HPDE6-E6E7 (cell line): ENCODE data around the gene PCK1.

Source experiments
- DNase-seq: peaks from one replicate; pipeline ENCODE4 v3.0.0; 2011; ENCODE audit warnings: missing footprints; ENCODE audit errors: extremely low spot score

The PCK1 gene

GRCh38 chr20:57587989-57588377 is 27.1 kb downstream of the PCK1 start:
- no peak for DNase-seq

GRCh38 chr20:57588596-57588995 is 27.7 kb downstream of the PCK1 start:
- DNase-seq = no peak

DNA sequence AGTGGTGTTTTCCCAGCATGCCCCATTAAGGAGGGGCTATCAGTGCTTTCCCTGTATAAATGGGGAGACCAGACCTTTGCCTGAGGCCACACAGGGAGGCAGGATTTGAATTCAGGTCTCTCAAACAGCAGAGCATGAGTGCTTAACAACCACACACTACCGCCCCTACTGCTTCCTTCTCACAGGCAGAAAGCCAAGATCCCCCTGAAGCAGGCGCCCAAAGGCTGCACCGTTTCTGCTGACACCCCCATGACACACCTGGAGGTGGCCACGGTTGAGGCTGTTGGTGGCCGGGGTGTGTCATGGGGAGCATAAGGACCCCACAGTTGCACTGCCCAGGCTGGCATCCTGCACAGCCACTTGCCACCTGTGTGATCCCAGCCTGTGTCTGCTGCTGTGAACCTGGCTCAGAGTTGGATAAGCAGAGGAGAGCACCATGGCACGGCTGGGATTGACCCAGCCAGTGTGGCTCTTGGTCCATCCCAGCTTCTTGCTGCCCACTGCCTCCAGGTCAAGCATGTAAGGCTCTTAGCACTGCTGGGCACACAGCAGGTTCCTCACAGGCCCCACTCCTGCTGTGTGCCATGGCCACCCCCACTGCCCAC is 28.3 kb downstream of the PCK1 start:
- DNase-seq = no peak

DNA sequence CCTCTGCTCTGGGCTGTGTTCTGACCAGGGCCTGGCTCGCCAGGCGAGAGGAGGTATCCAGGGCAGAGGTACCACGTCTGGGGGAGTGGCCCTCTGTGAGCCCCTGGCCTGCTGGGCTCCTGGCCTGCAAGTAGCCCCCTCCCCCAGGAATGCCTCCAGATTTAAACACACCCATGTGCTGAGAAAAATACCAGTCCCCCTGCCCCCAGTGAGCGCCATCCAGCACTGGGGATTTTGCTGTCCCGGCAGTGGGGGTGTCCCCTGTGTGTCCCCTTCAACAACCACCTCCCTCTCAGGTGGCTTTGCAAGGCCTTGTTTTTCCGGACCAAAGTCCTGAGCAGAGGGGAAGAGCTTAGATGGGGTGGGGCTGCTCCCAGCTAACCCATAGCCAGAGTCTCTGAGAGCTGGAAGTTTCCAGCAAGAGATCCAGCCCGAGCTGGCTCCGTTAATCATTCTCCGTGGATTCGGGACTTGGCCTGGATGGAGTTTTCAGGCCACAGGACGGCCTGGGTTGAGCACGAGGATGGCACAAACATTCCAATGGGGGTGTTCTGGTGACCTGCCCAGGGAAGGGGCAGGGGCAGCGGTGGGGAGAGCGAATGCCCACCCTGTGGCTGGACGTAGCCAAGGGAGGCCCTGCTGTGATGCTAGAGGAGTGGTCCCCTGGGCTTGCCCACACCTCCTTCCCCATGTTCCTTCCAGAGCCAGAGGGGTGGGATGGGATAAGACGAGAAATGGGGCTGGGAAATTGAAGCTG is 29.0 kb downstream of the PCK1 start:
- no peak for DNase-seq

DNA sequence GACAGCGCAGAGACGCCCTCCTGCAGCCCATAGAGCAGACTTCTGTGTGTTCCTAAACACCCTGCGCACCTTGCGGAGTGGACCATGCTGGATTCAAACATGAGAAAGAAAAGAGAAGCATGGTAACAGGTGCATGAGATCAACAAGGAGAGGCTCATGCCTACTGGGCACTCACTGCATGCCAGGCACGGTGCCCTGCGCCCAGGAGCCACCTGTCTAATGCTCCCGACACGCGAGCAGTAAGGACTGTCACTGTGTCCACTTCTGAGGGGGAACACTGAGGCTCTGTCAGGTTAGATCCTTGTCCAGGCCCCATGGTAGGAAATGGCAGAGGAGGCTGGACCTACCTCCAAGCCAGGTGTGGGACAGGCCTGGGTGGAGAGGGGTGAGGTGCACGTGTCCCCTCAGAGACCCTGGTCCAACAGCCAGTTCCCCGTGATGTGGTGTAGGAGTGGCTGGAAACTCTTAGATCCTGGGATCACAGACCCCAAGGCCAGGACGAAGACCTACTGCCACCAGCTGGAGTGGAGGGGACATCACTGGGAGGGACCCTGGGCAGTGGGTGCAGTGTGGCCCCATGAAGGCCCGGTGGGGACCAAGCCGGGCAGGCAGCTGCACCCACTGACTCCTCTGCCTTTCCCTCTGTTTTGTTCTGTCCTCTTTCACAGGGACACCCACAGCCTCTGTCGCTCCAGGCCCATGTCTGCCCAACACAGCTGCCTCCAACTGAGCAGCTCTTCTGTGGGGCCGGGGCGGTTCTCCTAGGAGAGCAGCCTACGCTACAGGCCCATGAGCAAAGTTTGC is 29.8 kb downstream of the PCK1 start:
- no peak for DNase-seq

DNA sequence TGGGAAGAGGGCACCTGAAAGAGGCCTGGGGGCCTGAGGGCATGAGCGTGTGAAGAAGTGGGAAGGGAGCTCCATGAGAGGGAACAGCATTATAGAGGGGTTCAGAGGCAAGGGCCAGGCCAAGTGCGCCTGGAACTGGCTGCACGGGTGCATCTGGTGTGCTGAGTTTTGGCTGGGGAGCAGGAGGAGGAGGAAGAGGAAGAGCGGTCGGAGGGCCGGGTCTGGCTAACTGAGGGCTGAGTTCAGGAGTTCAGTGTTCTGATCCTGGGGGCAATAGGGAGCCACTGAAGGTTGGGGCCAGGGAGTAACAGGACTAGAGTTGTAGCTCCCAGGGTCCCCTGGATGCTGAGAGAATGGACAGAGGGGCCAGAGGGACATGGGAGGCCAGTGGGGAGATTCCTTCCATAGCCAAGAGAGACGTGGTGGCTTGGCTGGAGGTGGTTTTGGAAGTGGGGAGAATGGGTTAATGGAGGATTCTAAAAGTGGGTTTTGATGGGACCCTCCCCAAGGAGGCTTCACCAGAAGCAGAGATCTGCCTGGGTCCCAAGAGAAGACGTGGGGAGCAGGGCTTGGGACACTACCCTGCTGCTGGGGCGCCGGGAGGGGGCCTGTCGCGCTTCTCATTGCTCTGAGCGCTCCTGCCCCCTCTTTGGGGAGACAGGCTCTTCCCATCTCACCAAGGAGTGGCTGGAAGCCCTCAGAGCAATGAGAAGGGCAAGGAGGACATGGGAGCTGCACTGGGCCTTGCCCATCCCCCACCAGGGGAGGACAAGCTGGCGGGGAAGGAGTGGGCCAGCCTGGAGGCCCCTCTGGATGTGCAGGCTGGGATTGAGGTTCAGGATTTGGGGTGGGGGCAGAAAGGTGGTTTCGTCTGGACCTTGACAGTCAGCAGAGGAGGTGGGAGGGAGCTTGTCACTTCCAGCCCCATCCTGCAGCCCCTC is 30.6 kb downstream of the PCK1 start:
- DNase-seq = no peak

GRCh38 chr20:57592263-57593092 is 31.6 kb downstream of the PCK1 start:
- no peak for DNase-seq

DNA sequence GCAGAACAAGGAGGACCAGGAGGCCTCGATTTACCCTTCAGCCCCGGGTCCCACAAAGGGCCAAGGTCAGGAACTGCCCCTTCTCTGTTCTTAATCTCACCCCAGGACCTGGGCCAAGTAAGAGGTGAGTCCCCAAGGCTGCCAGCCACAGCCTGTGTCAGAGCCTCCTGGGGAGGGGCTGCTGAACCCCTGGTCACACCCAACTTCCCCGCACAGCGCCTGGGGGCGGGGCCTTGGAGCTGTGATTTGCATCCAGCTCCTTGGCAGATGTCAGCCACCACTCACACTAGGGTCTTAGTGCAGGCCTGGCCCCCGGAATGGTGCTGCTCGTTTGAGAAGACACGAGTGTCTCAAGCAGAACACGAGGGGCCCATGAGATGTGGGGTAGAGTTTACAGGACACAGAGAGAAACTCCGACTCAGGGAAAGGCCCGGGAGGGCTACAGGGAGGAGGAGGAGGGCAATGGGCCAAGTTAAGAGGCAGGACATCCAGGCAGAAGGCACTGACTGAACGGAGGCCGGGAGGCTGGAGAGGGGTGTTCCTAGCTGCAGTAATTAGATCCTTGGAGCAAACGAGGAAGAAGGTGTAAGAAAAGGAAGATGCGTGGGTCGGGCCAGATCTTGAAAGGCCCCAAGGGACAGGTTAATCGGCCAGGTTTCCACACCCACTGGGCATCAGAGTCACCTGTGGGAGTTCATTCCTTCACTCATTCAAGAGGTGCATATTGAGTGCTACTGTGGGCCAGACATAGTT is 32.4 kb downstream of the PCK1 start:
- DNase-seq = no peak

- peak; percentile 75 for DNase-seq
Measured at GRCh38 chr20:57594092-57594951, 33.4 kb downstream of the PCK1 start.

DNA sequence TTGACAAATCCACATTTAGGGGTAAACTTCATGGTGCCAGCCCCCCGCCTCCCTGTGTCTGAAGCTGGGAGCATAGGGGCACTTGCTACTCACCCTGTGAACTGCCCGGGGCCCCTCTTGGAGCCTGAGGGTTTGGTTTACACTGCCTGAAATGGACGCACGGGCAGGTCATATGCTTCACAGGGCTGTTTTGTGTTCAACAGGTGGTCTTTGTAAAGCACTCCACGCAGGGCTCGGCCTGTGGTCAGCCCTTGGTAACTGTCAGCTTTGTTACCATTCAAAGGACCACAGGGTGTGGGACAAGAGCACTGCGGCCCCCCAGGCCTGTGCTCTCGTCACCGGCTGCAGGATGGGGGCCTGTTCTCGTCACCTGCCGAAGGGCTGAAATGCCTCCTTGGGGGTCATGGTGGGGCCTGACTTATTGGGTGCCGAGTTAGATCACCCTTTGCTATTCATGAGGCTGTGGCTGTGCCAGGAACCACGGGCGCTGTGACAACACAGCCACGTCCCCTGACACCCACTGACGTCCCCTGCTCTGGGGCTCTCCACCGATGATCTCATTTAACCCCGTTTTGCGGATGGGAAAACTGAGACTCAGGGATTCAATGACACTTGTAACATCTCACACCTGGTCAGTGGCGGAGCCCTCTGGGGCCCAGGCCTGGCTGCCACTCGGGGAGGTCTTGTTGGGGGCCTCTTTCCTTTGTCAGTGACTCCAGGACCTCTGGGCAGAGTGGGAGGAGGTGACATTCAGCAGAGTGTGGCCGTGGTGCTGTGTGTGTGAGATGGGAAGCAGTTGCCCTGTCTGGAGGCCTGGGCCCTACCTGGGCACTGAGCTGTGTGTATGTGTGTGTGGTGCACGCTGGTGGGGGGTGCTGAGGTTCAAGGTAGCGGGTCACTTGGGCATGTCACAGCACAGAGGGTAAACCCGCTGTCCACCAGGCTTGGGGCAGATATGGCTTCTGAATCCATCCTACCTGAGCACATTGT is 34.4 kb downstream of the PCK1 start:
- DNase-seq = no peak

GRCh38 chr20:57596358-57596757 is 35.4 kb downstream of the PCK1 start:
- DNase-seq = no peak

GRCh38 chr20:57596998-57597939 is 36.4 kb downstream of the PCK1 start:
- DNase-seq = peak; percentile 86

GRCh38 chr20:57598060-57598459 is 37.1 kb downstream of the PCK1 start:
- no peak for DNase-seq

DNA sequence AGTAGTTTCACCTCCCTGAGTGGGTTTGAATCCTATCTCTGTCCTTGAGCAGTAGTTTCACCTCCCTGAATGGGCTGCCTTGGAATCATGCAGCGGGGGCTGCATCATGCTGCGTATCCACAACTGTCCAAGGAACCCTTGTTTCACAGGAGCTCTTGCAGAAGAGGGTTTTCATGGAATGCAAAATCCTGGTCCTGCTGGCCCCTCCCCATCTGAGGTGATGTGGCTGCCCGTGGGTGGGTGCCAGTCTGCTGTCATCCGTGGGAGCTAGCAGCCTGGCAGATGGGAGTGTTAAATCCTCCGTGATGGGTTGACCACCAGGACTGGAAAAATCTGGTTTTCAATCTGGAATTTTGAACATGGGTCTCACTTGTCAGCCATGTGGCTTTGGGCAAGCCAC is 37.6 kb downstream of the PCK1 start:
- no peak for DNase-seq

DNA sequence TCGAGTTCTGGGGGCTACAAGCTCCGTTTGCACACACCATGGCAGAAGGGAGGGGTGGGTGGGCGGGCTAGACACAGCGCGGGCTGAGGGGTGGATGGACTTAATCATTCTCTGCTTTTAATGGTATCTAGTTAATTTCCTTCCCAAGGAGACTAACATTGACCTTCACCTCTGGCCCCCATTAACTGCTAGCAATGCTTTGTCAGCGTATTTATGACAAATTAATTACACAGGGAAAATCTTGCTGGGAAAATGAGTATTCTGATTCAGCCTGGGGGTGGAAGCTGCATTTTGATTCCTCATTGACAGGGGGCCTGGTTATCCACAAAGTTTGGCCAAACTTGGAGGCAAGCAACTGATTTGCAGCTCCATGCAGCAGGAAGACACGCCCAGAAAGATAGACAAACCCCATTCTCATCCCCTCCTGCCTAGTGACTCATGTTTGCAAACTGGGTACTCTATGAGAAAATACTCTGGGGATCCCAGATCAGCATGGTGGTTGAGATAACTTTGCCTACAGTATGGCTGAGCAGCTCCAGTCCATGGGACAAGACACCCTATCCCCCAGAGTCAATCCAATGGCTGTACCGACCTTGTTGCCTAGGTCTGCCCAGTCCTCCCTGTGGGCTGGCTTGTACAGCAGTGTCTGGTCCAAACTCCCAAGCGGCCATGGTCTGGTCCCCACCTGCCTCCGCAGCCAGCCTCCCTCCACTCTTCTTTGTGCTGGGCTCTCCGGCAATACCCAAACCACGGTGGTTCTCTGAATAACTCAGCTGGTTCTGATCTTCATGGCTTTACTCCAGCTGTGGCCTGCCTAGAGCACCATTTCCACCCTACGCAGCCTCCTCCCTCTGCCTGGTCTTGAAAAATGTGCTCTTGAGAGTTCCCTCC is 39.7 kb downstream of the PCK1 start:
- peak; percentile 51 for DNase-seq

DNA sequence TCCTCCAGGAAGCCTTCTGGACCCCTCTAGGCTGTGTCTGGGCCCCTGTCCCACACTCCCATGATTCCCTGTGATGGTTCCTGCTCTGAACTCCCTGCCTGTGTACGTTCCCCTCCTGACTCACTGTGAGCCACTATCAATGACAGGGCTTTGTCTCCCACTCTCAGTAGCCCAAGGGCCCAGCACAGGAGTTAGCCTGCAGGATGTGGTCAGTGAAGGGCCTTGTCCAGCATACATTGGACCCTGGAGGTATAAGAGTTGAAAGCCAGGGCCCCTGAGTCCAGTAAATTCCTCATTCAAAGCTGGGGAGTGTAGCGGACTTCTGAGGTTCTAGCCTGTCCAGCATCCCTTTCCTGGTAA is 40.3 kb downstream of the PCK1 start:
- DNase-seq = no peak
